GM18870 (cell line): ENCODE results near the gene PKNOX1.
"Not testable (repeated sequence)": the region's sequence is repeated elsewhere in the genome, so short reads cannot be mapped to it uniquely, and the experiment has no call there.

Experiments
- ATAC-seq: cut with Tn5 transposase; IDR thresholded peaks from one replicate; pipeline ENCODE4 v1.9.1; 2021; ENCODE audit warnings: moderate library complexity; ENCODE audit not compliant: unreplicated experiment

PKNOX1 gene, protein sequence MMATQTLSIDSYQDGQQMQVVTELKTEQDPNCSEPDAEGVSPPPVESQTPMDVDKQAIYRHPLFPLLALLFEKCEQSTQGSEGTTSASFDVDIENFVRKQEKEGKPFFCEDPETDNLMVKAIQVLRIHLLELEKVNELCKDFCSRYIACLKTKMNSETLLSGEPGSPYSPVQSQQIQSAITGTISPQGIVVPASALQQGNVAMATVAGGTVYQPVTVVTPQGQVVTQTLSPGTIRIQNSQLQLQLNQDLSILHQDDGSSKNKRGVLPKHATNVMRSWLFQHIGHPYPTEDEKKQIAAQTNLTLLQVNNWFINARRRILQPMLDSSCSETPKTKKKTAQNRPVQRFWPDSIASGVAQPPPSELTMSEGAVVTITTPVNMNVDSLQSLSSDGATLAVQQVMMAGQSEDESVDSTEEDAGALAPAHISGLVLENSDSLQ

DNA sequence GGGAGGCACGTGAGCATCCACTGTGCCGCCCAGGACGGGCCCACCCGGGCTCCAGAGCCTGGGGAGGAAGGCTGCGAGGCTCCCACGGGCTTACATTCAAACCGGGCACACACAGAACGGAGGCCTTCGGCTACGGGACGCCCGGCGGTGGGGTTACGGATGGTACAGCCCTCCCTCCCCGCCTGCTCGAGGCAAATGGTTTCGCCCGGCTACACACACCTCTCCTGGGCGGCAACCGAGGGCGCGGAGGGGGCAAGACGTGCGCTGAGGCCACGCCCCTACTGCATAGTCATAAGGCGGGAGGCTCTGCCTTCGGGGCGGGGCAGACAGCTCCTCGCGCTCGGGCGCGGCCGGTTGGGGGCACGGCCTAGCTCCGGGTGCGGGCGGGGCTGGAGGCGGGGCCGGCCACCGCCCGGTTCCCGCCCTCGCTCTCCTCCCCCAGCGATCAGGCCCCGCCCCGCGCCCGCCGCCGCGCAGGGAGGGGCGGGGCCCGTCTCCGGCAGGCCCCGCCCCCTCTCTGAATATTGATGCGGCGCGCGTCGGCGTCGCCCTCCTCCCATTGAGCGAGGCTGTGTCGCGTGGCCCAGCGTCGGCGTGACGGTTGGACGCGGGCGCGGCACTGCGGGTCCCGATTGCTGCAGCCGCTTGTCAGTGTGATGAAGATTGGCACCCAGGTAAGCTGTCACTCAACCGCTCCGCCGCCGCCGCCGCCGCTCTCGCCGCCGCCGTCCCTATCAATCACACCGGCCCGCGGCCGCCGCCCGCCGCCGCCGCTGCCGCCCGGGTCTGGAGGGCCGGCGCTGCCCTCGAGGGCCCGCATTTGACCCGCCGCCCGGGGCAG lies at the start of gene PKNOX1:
PKNOX1 (plus strand) TSS at position 572 of the 841 bp plus-strand sequence. CDS start 29,820 bp downstream, outside the sequence.
- ATAC-seq = peak; percentile 76

DNA sequence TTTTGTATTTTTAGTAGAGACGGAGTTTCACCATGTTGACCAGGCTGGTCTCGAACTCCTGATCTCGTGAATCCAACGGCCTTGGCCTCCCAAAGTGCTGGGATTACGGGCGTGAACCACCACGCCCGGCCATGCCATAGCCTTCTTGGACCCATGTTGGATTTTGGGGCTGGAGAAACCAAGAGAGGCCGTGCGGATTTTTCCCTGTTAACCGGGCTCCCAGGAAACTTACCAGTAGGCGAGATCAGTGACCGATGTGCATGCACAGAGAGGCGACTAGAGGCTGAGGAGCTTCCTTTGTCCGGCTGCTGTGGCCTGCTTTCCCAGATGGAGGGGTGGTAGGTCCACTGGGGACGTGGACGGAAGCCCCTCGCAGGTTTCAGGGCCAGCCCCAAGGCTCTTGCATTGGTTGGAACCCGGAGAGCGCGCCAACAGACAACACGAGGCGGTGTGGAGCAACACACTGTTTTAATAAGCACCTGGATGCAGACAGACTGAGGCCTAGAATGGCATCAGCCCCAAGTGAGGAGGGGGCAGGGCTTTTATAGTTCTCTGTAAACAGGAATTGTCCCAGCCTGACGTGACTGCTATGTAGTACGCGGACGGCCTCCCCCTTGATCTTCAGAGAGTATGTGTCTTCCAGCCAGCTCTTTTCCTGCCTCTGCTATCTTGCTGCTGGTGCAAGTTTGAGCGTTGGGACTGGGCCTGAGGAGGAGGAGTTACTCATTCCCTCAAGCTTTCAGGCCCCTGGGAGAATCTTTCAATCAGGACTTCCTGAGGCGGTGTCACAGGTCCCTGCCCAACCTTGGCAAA lies 49.0 kb upstream of the PKNOX1 start, which contains the start of gene ERVH48-1:
ERVH48-1 (minus strand) TSS at position 517 of the 813 bp plus-strand sequence. CDS start 6,624 bp downstream, outside the sequence.
- no peak for ATAC-seq

DNA sequence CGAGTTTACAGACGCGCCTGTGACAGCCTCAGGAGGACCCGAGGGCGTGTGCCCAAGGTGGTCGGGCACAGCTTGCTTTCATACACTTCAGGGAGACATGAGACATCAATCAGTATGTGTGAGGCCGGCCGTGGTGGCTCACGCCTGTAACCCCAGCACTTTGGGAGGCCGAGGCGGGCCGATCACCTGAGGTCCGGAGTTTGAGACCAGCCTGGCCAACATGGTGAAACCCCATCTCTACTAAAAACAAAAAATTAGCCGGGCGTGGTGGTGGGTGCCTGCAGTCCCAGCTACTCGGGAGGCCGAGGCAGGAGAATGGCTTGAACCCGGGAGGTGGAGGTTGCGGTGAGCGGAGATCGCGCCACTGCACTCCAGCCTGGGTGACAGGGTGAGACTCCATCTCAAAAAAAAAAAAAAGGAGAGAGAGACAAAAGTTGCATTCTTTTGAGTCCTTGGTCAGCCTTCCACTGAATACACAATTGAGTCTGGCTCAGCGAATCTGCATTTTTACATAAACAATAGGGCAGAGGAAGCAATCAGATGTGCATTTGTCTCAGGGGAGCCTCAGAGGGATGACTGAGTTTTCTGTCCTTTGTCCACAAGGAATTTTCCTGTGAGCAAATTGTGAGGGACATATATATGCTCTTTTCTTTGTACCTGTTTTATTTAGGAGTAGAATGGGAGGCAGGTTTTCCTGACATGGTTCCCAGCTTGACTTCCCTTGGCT lies 46.7 kb upstream of the PKNOX1 start:
- not testable (repeated sequence) for ATAC-seq

DNA sequence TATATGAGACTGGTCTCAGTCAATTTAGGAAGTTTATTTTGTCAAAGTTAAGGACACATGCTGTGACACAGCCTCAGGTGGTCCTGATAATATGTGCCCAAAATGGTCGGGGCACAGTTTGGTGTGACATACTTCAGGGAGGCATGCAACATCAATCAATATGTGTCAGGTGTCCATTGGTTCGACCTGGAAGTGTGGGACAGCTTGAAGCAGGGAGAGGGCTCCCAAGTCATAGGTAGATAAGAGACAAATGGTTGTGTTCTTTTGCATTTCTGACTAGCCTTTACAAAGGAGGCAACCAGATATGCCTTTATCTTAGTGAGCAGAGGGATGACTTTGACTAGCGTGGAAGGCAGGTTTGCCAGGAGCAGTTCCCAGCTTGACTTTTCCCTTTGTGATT lies 44.4 kb upstream of the PKNOX1 start:
- ATAC-seq = no peak

DNA sequence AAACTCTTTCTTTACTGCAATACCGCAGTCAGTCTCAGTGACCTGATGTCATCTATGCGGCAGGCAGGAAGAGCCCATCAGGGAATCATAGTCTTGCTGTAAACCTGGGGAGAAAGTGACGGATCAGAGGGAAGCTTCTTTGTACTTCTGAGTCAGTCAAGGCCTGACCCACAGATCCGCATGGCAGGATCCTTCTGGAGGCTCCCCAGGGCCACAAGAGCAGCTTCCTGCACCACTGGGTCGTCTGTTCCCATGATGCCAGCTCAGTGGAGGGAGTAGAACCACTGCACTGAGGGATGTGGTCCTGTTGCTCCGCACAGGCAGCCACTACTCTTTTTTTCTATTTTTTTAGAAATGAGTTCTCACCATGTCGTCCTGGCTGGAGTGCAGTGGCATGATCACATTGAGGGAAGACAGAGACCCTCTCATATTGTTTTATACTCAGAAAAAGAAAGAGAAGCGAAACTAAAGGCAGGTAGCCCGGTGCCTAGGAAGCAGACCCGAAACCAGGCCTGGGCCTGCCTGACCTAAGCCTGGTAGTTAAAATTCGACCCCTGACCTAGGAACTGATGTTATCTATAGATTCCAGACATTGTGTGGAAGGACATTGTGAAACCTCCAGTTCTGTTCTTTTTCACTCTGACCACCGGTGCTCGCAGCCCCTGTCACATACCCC lies 42.7 kb upstream of the PKNOX1 start:
- ATAC-seq = no peak

DNA sequence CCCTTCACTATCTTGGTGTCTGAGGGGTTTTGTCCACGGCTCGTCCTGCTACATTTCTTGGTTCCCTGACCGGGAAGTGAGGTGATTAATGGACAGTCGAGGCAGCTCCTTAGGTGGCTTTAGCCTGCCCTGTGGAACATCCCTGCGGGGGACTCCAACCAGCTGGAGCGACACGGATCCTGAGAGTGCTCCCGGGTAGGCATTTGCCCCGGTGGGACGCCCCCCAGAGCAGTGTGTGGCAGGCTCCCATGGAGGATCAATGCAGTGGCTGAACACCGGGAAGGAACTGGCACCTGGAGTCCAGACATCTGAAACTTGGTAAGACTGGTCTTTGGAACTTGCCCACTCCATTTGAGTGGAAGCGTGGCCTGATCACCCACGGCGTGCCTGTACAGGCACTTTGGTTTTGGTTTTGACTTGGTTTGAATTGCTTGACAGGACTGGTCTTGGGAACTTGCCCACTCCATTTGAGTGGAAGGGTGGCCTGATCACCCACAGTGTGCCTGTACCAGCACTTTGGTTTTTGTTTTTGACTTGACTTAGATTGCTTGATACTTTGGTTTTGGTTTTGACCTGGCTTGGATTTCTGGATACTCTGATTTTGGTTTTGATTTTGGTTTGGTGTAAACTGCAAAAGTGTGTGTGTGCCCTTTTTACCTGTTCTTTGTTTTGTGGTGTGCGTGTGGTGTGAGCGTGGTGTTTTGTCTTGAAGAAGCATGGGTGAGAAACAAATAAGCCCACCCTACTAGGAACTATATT lies 41.8 kb upstream of the PKNOX1 start:
- ATAC-seq = not testable (repeated sequence)

DNA sequence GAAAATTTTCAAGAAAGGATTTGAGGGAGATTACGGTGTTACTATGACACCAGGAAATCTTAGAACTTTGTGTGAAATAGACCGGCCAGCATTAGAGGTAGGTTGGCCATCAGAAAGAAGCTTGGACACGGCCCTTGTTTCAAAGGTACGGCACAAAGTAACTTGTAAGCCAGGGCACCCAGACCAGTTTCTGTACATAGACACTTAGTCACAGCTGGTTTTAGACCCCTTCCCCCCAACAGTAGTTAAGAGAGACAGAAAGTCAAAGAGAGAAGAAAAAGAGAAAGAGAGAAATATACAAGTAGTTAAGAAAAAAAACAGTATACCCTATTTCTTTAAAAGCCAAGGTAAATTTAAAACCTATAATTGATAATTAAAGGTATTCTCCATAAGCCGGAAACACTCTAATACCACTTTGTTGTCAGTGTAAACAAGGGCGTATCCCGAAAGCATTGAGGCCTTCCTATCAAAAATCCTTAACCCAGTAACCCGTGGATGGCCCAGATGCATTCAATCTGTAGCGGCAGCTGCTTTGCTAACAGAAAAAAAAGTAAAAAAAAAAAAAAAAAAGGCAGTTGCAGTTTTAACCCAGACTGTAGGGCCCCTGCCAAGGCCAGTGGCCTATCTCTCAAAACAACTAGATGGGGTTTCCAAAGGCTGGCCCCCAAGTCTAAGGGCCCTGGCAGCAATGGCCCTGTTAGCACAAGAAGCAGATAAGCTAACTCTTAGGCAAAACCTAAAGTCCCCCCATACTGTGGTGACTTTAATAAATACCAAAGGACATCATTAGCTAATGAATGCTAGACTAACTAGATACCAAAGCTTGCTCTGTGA lies 41.0 kb upstream of the PKNOX1 start:
- not testable (repeated sequence) for ATAC-seq

DNA sequence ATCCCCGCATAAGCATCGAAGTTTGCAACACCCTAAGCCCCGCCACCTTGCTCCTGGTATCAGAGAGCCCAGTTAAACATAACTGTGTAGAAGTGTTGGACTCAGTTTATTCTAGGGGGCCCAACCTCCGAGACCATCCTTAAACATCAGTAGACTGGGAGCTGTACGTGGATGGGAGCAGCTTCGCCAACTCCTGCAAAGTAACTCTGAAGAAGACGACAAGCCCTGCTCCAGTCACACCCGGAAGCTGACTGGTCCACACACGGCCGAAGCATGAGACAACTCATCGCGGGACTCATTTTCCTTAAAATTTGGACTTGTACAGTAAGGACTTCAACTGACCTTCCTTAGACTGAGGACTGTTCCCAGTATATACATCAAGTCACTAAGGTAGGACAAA lies 40.4 kb upstream of the PKNOX1 start:
- not testable (repeated sequence) for ATAC-seq

DNA sequence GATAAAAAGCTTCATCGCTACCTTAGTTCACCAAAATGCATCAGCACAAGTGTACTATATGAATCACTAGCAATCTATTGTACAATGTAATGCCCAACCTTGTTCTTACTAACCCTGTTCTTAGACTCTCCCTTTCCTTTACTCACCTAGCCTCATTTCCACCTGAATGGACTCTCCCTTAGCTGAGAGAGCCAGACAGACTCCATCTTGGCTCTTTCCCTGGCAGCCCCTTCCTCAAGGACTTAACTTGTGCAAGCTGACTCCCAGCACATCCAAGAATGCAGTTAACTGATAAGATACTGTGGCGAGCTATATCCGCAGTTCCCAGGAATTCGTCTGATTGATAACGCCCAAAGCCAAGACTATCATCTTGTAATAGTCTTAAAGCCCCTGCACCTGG lies 38.0 kb upstream of the PKNOX1 start:
- not testable (repeated sequence) for ATAC-seq

DNA sequence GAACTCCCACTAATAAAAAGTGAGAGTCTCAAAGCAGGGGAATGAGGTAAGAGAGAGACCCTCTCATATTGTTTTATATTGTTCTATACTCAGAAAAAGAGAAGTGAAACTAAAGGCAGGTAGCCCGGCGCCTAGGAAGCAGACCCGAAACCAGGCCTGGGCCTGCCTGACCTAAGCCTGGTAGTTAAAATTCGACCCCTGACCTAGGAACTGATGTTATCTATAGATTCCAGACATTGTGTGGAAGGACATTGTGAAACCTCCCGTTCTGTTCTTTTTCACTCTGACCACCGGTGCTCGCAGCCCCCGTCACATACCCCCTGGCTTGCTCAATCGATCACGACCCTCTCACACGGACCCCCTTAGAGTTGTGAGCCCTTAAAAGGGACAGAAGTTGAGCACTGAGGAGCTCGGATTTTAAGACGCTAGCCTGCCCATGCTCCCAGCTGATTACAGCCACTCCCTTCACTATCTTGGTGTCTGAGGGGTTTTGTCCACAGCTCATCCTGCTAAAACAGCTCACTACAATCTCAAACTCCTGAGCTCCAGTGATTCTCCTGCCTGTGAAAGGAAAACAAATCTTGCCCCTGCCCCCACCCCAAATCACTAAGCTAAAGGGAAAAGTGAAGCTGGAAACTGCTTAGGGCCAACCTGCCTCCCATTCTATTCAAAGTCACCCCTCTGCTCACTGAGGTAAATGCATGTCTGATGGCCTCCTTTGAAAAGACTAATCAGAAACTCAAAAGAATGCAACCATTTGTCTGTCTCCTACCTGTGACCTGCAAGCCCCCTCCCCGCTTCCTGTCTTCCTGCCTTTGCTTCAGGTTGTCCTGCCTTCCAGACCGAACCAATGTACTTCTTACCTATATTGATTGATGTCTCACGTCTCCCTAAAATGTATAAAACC lies 37.1 kb upstream of the PKNOX1 start:
- not testable (repeated sequence) for ATAC-seq

DNA sequence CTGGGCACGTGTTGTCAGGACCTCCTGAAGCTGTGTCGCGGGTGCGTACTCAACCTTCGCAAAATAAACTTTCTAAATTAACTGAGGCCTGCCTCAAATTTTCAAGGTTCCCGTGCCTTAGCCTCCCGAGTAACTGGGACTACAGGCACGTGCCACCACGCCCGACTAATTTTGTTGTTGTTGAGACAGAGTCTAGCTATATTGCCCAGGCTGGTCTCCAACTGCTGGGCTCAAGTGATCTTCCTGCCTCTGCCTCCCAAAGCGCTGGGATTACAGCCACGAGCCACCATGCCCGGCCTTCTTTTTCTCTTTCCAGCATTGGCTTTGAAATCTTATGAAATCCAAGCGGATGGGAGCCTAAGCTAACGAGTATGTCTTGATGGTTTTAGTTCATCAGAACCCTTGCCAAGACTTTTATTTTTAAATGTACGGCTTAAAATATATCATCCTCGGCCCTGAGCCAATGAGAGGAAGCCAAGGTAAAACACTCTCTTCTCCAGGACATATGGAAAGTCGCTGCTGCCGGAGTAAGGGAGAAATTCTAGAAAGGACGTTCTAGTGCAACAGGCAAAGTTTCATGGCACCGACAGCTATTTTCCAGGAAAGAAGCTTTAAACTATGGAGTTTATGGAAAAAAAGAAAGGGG lies 36.3 kb upstream of the PKNOX1 start:
- ATAC-seq = no peak

DNA sequence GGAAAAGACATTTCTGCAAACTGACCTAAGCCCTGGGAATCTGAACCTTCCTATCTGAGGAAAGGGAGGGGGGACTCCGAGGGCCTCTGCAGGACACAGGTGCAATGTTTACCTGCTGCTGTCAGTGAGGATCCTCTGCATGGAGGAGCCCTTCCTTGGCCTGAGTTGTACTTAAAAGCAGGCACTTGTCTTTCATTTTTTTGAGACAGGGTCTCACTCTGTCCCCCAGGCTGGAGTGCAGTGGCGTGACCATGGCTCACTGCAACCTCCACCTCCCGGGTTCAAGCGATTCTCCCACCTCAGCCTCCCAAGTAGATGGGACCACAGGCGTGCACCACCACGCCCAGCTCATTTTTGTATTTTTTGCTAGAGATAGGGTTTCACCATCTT lies 35.8 kb upstream of the PKNOX1 start:
- not testable (repeated sequence) for ATAC-seq

DNA sequence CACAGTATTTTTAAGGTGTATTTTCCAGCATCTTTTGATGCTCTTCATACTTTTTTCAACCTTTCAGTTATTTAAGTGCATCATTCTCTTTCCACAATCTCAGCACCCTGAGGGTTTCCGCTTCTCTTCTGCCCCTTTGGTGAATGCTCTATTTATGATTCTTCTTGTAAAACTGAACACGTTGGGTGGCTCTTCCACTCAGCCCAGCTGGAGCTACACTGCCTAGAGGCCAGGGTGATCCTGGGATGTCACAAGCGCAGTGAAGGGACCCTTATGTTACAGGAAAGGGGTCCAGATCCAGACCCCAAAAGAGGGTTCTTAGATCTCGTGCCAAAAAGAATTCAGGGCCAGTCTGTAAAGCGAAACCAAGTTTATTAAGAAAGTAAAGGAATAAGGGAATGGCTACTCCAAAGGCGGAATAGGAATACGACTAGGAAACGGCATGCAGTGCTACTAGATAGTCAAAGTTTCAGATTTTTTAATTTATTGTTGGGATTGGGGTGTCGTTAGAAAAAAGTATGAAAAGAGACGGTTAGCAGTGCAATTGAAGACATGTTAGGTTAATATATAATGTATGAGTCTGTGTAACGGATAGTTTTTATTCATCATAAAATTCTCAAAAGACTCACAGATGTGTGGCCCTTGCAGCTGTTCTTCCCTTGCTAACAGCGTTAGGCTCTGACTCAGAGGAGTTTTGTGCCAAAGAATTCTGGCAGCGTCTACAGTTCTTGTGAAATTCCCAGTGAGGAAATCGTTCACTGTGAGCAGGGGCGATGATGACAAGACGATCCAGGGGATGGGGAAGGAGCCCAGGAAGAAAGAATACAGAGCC lies 34.6 kb upstream of the PKNOX1 start:
- ATAC-seq = no peak

DNA sequence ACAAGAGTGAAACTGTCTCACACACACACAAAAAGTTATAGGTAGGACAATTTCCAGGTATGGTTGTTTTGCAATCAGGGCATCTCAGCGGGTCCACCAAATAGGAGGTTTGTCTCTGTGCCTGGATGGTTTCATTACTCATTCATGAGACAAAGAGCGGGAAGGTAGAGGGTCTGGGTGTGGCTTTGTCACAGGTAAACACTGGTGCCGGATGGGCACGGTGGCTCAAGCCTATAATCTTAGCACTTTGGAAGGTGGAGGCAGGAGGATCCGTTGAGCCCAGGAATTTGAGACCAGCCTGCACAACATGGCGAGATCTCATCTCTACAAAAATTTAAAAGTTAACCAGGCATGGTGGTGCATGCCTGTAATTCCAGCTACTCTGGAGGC lies 32.7 kb upstream of the PKNOX1 start:
- no peak for ATAC-seq

DNA sequence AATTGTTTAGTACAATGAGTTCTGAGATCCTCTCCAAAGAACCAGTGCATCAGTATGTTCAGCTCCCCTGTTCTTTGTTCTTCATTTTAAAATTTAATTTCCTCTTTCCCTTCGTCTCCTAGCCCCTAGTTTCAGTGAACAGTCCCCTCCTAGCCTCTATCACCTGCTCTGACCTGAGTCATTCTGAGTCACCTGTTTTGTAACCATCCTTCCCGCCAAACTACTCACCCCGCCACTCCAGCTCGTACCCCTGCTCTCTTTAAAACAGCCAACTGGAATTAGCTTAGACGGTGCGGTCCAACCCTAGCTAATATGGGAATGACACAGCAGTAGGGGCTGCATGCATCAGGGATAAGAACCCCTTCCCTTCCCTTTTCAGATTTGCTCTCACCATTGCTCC lies 32.1 kb upstream of the PKNOX1 start:
- no peak for ATAC-seq
